ENCODE results near the gene PLEKHO2.
A peak's percentile ranks its signal among the peaks of the same experiment; 100 is the strongest.

PLEKHO2 gene

DNA sequence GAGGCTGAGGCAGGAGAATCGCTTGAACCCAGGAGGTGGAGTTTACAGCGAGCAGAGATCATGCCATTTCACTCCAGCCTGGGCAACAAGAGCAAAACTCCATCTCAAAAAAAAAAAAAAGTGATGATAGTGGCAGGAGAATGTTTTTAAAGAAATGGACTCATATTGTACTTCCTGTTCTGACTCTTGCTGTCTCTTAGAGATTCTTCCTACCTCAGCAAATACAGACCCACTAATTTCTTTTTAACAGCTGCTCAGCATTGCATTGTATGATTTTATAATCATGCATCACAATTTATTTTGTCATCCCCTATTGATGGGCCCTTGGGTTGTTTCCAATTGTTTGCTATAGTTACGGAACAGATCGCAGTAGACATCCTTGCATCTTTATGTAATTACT is 61.1 kb downstream of the PLEKHO2 start:
- no peak overlapping the region for H3K4me3 ChIP-seq (ENCODE audit: low read depth, low read length)
- TF ChIP-seq, protein P1, sequence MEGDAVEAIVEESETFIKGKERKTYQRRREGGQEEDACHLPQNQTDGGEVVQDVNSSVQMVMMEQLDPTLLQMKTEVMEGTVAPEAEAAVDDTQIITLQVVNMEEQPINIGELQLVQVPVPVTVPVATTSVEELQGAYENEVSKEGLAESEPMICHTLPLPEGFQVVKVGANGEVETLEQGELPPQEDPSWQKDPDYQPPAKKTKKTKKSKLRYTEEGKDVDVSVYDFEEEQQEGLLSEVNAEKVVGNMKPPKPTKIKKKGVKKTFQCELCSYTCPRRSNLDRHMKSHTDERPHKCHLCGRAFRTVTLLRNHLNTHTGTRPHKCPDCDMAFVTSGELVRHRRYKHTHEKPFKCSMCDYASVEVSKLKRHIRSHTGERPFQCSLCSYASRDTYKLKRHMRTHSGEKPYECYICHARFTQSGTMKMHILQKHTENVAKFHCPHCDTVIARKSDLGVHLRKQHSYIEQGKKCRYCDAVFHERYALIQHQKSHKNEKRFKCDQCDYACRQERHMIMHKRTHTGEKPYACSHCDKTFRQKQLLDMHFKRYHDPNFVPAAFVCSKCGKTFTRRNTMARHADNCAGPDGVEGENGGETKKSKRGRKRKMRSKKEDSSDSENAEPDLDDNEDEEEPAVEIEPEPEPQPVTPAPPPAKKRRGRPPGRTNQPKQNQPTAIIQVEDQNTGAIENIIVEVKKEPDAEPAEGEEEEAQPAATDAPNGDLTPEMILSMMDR (IDR thresholded peaks at IDR 0.05; ENCODE audit: borderline replicate concordance, insufficient read depth, low read depth, low read length): no peak

DNA sequence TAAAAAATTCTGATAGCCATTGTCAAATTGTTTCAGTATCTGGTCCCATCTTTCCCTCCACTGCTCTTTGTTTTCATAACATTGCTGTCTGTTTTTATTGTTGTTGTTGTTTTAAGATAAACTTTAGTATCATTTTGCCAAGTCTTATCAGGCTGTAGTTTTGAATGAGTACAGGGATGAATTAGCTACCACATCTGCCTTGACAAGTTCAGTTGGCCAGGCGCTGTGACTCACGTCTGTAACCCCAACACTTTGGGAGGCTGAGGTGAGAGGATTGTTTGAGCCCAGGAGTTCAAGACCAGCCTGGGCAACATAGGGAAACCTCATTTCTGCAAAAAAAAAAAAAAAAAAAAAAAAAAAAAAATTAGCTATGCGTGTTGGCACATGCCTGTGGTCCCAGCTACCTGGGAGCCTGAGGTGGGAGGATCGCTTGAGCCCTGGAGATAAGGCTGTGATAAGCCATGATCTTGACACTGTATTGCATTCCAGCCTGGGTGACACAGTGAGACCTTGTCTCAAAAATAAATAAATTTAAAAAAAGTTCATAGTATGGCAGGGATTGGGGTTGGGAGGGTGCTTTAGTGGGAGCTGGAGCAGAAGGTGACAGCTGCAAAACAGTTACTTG is 61.7 kb downstream of the PLEKHO2 start:
- no peak overlapping the region for H3K4me3 ChIP-seq (ENCODE audit: low read depth, low read length)
- TF ChIP-seq, protein P1 (IDR thresholded peaks at IDR 0.05; ENCODE audit: borderline replicate concordance, insufficient read depth, low read depth, low read length): no peak

DNA sequence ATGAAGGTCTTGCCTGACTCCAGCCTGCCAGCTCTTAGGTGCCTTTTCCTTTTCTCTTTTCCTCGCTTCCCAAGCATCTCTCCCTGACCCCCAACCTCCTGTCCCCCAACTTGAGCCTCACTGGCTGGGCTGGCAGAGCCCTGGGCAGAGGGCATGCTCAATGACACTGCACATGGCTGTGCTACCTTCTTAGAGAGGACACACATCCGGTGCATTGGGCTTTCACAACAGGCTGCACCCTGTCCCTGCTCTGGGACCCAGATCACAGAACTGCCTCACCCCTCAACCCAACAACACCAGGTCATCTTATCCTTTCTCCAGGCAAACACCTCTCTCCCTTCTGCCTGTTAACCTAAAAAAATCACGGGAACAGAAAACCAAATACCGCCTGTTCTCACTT is 62.5 kb downstream of the PLEKHO2 start:
- TF ChIP-seq, protein P1 (IDR thresholded peaks at IDR 0.05; ENCODE audit: borderline replicate concordance, insufficient read depth, low read depth, low read length): no peak
- H3K4me3 ChIP-seq (ENCODE audit: low read depth, low read length): no peak overlapping the region

DNA sequence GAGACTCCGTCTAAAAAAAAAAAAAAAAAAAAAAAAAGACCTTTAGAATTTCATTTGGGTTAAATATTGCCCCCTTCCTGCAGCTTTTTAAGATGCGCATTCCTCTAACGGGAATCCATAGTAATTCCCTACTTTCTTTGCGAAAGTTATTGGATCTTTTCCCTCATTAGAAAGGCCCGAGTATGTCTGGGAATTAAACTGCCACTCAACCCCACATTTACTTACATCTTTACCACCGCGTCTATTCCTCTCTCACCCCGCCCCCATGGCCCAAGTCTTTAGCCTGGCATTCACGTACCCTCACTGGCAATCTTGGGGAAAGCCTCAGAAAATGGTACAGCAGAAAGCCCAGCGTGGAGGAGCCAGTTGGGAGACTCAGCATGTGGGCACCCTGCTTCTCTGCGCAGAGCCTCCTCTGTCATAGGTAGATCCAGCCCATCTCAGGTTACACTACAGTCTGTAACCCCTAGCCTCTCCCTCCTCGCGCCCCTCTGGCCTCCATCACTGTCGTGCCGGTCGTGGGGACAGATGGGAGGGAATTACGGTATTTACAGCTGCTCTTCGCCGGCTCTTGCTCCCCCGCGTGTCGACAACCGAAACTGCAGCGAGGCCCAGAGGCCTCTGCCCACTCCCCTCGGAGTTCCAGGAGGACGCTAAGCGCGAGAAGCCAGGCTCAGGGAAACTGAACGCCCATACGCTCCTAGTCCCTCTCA is 63.6 kb downstream of the PLEKHO2 start:
- TF ChIP-seq, protein P1 (IDR thresholded peaks at IDR 0.05; ENCODE audit: borderline replicate concordance, insufficient read depth, low read depth, low read length): peak; percentile 84
- H3K4me3 ChIP-seq (ENCODE audit: low read depth, low read length): no peak overlapping the region

DNA sequence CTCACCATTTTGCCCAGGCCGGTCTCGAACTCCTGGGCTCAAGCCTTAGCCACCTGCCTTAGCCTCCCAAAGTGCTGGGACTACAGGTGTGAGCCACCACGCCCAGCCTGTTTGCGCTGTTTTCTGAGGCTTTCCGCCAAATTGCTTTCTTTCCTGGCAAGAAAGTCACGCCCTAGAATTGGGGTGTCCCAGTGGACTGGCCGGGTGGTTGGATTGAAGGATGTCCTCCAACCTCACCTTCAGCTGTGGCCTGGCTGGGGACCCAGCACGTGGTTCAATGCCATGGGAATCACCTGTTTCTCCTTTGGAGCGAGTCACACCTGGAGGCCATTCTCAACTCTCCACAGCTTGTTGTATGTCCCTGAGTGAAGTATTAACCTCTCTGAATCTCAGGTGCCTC is 64.2 kb downstream of the PLEKHO2 start:
- no peak overlapping the region for H3K4me3 ChIP-seq (ENCODE audit: low read depth, low read length)
- TF ChIP-seq, protein P1 (IDR thresholded peaks at IDR 0.05; ENCODE audit: borderline replicate concordance, insufficient read depth, low read depth, low read length): no peak

DNA sequence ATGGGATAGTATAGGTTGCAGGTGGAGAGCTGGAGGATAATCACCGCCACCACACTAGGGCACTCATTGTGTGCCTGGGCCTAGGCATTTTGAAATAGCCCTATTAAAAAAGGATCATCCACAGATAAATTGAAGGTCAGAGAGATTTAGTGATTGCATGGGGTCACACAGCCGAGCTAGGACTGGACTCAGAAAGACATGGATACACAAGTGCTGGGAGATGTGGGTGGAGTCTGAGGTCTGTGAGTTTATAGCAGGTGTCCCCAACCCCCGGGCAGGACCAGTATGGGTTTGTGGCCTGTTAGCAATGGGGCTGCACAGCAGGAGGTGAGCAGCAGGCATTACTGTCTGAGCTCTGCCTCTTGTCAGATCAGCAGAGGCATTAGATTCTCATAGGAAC is 64.7 kb downstream of the PLEKHO2 start:
- TF ChIP-seq, protein P1 (IDR thresholded peaks at IDR 0.05; ENCODE audit: borderline replicate concordance, insufficient read depth, low read depth, low read length): no peak
- H3K4me3 ChIP-seq (ENCODE audit: low read depth, low read length): no peak overlapping the region

DNA sequence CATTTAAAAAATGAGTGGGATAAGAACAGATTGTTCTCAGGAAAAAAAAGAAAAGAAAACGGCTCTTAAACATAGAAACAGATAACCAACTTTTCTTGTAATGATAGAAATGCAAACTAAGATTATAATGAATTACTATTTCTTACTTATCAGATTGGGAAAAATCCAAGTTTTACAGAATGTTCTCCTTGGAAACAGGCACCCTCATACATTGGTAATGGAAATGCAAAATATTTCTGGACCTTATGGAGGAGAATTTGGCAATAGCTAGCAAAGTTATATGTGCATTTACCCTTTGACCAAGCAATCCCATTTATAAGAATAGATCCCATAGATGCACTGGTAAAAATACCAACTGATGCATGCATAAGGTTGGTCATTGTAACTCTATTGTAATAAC is 66.3 kb downstream of the PLEKHO2 start:
- no peak overlapping the region for H3K4me3 ChIP-seq (ENCODE audit: low read depth, low read length)
- TF ChIP-seq, protein P1 (IDR thresholded peaks at IDR 0.05; ENCODE audit: borderline replicate concordance, insufficient read depth, low read depth, low read length): no peak

Data from GM12875 (cell line).